ES-I3 (cell line): ENCODE results near the gene ANKRD55.
"Not testable (repeated sequence)": the region's sequence is repeated elsewhere in the genome, so short reads cannot be mapped to it uniquely, and the experiment has no call there.

Source experiments
- H3K36me3 ChIP-seq: 2 replicates; pipeline ENCODE4 v1.6.1; 2013; ENCODE audit warnings: mild to moderate bottlenecking, low read length, control low read depth, moderate library complexity; ENCODE audit not compliant: insufficient read depth
- H3K4me1 ChIP-seq: 2 replicates; pipeline ENCODE4 v1.6.1; 2013; ENCODE audit warnings: mild to moderate bottlenecking, control low read depth, low read length; ENCODE audit not compliant: insufficient read depth
- H3K9ac ChIP-seq: 2 replicates; pipeline ENCODE4 v1.6.1; 2013; ENCODE audit warnings: low read depth, mild to moderate bottlenecking, low read length, moderate library complexity
- H3K9me3 ChIP-seq: 2 replicates; pipeline ENCODE4 v1.6.1; 2013; ENCODE audit warnings: mild to moderate bottlenecking, low read length, moderate library complexity; ENCODE audit not compliant: control insufficient read depth, insufficient read depth

The ANKRD55 gene

DNA sequence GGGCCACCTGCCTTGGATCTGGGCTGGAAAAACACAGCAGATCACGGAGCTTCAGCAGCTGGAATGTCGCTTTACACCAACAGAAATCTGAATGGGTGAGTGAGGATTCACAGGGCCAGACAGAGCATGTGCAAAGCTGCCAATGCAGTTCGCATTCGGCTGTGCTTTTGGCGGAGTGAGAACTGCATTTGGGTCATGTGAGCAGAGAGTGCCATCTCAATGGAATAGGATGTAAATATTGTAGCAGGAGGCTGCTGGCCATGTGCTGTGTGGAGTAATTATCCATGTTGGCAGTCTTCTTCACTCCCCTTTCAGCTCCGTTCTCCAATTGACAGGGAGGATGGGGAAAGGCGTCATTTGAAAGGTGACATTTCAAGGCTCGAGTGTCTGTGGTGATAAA is at the start of gene ANKRD55:
ANKRD55 (minus strand) TSS at position 101 of the 400 bp plus-strand sequence. CDS start 417 bp downstream, outside the sequence.
- Histone ChIP-seq H3K9me3 (no peaks in the 10 kb centered on the region), H3K36me3 (no peaks in the 10 kb centered on the region), H3K4me1 (peaks cover 5% of the 10 kb centered on the region), H3K9ac (no peak within 1 kb of the TSS)

DNA sequence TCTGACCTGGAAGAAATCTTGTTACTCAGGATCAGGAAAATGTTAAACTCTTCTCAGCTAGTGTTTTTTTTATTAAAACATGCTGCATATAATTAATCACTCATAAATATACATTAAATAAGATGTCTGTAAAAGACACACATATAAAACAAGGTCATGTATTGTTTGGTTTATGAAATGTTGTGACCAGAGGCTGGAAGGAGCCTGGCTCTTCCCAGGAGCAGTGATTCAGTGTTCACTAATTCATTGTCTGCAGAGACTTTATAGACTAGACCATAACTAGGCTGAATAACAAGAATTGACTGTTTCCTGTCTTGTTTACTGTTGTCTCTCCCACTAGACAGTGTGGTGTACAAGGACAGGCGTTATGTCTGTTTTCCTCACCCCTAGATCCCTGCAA is 49.1 kb upstream of the ANKRD55 start:
- Histone ChIP-seq H3K9me3 (peaks cover 14% of the 10 kb centered on the region), H3K9ac (no peak overlapping the region), H3K36me3 (no peaks in the 10 kb centered on the region), H3K4me1 (peaks cover 5% of the 10 kb centered on the region)

DNA sequence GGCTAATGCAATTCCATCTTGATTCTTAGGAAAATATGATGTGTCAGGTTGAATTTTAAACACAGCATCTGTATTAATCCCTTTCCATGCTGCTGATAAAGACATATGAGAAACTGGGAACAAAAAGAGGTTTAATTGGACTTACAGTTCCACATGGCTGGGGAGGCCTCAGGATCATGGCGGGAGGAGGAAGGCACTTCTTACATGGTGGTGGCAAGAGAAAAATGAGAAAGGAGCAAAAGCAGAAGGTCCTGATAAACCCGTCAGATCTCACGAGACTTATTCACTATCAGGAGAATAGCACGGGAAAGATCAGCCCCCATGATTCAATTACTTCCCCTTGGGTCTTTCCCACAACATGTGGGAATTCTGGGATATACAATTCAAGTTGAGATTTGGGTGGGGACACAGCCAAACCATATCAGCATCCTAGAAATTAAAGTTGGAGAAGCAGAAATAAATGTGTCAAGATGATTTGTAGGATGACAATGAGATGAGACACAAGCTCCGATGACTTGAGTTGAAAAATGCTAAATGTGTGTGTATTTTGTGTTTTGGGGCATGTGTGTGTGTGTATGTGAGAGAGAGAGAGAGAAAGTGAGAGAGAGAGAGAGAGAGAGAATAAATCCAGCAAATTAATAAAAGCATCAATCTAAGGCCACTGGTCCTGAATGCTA is 48.5 kb upstream of the ANKRD55 start:
- Histone ChIP-seq H3K9me3 (peaks cover 14% of the 10 kb centered on the region), H3K9ac (no peak overlapping the region), H3K4me1 (peaks cover 5% of the 10 kb centered on the region), H3K36me3 (no peaks in the 10 kb centered on the region)

DNA sequence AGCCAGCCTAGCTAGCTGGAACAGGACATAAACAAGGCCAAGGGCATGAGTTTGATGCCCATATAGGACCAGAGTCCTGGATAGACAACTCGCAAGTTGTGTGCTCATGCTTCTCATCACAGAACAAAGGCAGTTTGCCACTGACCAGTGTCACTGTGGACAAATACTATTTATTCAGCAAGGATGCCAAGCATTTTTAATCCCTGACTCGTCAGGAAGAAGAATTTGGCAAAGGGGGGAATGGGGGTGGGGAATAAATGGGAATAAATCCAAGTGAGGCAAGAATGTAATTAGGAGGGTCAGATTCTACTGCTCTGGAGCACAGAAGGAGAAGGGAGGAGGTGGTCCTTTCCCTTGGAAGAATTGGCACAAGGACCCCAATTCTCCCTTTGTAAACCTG is 46.8 kb upstream of the ANKRD55 start:
- peaks cover 5% of the 10 kb centered on the region for H3K4me1 ChIP-seq

DNA sequence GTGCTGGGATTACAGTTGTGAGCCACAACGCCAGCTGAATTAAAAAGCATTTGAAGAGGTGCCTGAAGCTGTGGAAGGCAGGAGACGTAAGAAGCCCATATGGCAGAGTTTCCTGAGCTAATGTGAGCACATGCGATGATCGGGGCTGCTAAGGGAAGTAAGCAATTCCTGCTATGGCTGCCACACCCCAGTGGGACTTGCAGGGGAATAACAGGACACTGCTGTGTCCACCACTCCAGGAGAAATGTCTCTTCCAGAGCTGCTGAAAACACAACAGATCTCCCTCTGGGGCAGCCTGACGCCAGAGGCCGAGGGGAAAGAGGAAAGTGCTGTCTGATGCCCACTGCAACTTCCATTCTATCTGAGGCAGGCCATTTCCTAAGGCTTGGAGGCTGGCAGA is 46.2 kb upstream of the ANKRD55 start:
- Histone ChIP-seq H3K9me3 (peaks cover 13% of the 10 kb centered on the region), H3K9ac (no peak overlapping the region), H3K4me1 (peaks cover 5% of the 10 kb centered on the region), H3K36me3 (no peaks in the 10 kb centered on the region)

More for the DNA sequence above, 46.8 kb upstream of the ANKRD55 start:
- no peak overlapping the region for H3K9ac ChIP-seq
- peaks cover 14% of the 10 kb centered on the region for H3K9me3 ChIP-seq
- no peaks in the 10 kb centered on the region for H3K36me3 ChIP-seq

DNA sequence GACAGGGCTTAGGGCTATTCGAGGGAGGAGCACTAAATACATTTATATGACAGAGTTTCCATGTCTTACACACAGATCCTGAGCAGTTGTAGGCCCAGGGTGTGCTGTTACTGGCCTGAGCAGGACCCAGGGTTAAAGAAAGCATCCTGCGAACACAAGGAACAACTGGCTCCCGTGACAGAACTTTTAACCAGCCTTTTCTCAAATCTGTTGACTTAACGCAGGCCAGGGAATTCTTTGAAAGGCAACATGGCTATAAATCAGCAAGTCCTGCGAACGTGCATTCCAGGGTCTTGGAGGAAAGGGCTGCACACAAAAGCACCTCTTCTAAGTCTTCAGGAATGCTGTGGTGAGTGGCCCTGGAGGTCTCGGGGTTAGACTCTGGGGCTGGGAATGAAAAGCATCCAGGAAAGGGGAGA is 45.2 kb upstream of the ANKRD55 start:
- peaks cover 5% of the 10 kb centered on the region for H3K4me1 ChIP-seq
- H3K9me3 ChIP-seq = peaks cover 6% of the 10 kb centered on the region
- no peaks in the 10 kb centered on the region for H3K36me3 ChIP-seq
- H3K9ac ChIP-seq = no peak overlapping the region

DNA sequence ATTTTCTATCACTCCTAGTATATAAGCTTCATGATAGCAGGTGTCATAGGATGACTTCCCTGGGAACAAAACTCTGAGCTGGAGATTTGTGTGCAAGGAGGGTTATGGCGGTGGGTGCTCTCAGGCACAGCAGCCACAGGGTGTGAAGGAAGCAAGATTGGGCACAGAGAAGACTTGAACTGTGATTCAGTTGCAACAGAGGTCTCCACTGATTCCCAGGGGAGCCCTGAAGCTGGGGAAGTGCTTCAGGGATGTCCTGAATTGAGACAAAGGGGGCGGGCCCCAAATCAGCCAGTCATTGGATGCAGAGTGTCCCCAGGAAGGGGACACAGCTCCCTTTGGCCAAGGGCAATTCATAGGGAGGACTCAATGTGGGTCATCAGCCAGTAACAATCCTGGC is 44.4 kb upstream of the ANKRD55 start:
- H3K9me3 ChIP-seq = peaks cover 6% of the 10 kb centered on the region
- H3K36me3 ChIP-seq = no peaks in the 10 kb centered on the region
- peaks cover 5% of the 10 kb centered on the region for H3K4me1 ChIP-seq
- H3K9ac ChIP-seq = no peak overlapping the region

DNA sequence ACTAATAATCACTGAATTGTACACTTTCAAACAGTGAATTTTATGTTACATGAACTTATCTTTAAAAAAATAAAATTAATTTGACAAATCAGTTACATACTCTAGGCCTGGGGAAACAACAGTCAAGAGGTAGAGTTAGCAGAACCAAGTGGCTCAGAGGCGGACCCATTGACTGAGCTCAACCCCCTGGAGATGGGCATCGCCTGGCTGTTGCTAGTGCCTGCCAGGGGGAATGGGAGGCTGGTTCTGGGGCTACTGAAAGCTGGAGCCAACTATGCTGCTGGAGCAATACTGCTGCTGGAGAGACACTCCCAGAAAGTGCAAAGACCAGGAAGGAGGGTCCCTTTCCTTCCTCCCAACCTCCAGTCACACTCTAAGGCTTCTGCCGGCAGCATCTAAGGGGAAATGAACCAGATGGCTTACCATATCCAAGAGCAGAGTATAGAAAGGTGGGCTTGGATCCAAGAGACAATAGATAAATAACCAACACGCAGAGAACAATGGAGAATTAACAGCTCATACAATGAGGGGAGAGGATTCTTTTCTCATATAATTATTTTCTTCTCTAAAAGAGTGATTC is 40.3 kb upstream of the ANKRD55 start:
- H3K36me3 ChIP-seq = no peaks in the 10 kb centered on the region
- H3K9ac ChIP-seq = no peak overlapping the region

DNA sequence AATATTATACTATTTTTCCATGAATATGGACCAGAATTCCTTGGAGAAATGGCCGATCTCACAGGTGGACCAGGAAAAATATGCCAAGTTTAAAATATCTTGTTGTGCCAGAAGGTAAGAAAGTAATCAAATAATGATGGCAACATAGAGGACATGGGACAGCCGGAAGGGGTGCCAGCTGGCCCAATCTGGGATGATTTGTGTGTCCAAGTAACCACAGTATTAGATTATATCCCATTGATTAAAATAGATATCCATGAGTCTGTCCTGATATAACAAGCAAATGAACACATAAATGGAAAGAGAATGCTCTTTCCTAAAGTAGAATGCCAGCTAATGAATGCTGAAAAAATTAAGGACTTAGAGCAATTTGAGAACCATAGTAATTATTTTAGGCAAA is 39.6 kb upstream of the ANKRD55 start:
- H3K4me1 ChIP-seq = no peaks in the 10 kb centered on the region
- H3K9me3 ChIP-seq = no peaks in the 10 kb centered on the region
- no peaks in the 10 kb centered on the region for H3K36me3 ChIP-seq
- H3K9ac ChIP-seq = no peak overlapping the region

More for the DNA sequence above, 40.3 kb upstream of the ANKRD55 start:
- H3K9me3 ChIP-seq = no peaks in the 10 kb centered on the region
- H3K4me1 ChIP-seq = no peaks in the 10 kb centered on the region

DNA sequence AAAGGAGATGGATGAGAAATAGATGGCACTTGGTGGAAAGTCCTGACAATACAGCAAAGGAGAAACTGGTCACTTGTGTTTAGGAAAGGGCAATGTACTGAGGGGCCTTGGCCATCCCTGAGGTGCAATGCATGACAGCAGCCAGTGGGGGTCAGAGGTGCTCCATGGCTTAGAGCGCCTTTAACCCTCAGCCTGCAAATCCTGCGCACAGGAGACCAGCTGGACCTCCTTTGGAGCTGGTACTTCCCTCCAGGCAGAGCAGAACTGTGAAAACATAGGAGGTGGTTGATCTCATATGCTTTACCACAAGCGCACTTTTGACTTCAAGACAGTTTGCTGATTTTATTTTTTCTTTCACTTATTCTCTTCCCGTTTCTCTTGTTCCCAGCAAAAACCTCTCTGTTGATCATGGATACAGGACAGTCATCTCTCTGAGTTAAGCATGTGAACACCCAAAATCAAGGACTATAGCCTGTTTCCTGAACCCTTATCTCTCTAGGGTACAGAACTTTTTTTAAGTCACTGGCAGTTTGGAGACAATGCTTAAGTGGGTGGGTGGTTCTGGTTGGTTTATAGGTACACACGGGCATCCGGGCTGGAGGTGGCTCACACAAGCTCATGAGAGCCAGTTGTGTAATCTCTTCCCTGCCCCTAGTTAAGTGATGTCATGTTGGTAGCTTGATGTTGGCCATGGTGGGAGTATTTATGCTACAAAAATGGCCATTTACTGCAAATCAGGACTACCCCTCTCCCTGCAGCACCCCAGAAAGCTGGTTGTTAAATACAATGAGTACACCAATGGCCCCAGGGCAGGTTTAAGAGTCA is 37.6 kb upstream of the ANKRD55 start:
- Histone ChIP-seq H3K9ac (no peak overlapping the region), H3K9me3 (no peaks in the 10 kb centered on the region)

DNA sequence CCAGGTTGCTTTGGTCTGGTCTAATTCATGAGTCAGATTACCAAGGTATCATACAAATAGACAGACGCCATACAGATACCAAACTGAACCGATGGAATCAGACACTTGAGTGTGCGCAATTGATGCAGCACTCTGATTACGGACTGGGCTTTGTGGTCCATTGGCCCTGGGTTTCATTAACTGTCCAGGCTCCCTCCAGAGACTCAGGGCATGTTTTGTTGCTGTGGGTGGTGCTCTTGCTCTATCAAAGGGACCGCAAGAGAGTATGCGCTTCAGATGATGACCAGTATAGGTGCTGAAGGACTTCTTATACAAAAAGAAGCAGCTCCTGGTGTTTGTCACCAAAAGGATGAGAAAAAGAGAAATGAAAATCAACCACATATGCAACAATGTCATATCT is 36.9 kb upstream of the ANKRD55 start:
- Histone ChIP-seq H3K36me3 (no peaks in the 10 kb centered on the region), H3K9ac (no peak overlapping the region), H3K4me1 (no peaks in the 10 kb centered on the region), H3K9me3 (no peaks in the 10 kb centered on the region)

More for the DNA sequence above, 37.6 kb upstream of the ANKRD55 start:
- no peaks in the 10 kb centered on the region for H3K36me3 ChIP-seq
- no peaks in the 10 kb centered on the region for H3K4me1 ChIP-seq

DNA sequence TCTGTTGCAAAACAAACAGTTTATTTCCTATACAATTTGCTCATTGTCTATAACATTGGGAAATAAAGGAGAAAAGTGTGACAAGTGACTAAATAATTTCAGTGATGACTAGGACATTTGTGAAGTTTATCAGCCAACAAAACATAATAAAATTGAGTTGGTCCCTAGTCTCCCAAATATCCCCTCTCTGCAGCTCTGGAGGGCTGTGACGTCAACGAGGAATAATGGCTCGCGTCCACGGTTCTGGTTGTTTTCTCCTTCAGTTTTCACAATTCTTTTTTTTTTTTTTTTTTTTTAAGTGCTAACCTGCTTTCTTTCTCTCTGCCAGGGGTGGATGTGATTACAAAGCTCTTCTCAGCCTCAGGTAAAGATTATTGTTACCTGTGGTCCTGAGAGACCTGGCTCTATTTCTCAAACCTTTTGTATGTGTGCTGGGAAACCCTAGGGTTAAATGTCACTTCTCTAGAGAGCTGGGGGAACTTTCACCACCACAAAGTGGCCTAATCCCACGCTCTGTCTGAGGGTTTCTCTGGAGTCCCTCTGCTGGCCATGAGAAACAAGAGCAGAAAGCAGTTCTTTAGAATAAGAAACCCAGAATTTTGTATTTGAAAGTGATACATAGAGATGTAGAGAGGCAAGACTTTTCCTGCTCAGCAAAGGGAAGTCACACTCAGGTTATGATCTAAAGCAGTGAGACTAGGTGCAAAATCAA is 36.2 kb upstream of the ANKRD55 start:
- H3K4me1 ChIP-seq = no peaks in the 10 kb centered on the region
- no peaks in the 10 kb centered on the region for H3K36me3 ChIP-seq
- H3K9ac ChIP-seq = no peak overlapping the region
- H3K9me3 ChIP-seq = no peaks in the 10 kb centered on the region

DNA sequence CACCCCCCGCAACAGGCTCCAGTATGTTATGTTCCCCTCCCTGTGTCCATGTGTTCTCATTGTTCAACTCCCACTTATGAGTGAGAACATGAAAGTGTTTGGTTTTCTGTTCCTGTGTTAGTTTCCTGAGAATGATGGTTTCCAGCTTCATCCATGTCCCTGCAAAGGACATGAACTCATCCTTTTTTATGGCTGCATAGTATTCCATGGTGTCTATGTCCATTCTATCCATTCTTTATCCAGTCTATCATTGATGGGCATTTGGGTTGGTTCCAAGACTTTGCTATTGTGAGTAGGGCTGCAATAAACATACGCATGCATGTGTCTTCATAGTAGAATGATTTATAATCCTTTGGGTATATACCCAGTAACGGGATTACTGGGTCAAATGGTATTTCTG is 35.6 kb upstream of the ANKRD55 start:
- not testable (repeated sequence) for H3K9ac ChIP-seq, H3K9me3 ChIP-seq, H3K4me1 ChIP-seq, H3K36me3 ChIP-seq

DNA sequence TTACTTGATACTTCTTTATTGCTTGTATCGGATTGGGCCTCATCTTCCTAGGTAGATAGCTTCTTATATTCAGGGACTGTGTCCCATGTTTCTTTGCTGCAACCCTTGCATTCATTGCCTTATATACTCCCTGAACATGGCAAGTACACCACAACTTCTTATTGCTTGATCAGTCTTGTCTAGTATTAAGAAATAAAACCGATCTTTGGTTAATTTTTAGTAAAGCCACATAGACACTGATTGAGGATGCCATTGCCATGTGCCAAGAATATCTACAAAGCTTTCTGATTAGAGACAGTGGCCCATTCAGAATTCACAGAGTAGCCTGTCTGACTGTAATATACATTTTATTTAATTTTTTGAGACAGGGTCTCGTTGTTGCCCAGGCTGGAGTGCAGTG is 34.7 kb upstream of the ANKRD55 start:
- Histone ChIP-seq H3K9ac (no peak overlapping the region), H3K4me1 (no peaks in the 10 kb centered on the region)

More for the DNA sequence above, 34.7 kb upstream of the ANKRD55 start:
- H3K36me3 ChIP-seq = no peaks in the 10 kb centered on the region
- H3K9me3 ChIP-seq = no peaks in the 10 kb centered on the region
